NT2/D1 (cell line): ENCODE data around the gene KCNA1.

Experiments
- SUZ12 ChIP-seq: IDR thresholded peaks from 2 replicates; pipeline ENCODE4 v1.6.1; 2011; ENCODE audit not compliant: insufficient read length, insufficient read depth; ENCODE audit errors: extremely low read depth
- YY1 ChIP-seq: IDR thresholded peaks from 2 replicates; pipeline ENCODE4 v1.6.1; 2011; ENCODE audit not compliant: insufficient read length, insufficient read depth
- ZNF274 ChIP-seq: IDR thresholded peaks from 2 replicates; pipeline ENCODE4 v1.6.1; 2011; ENCODE audit warnings: mild to moderate bottlenecking, low read depth, low read length

DNA sequence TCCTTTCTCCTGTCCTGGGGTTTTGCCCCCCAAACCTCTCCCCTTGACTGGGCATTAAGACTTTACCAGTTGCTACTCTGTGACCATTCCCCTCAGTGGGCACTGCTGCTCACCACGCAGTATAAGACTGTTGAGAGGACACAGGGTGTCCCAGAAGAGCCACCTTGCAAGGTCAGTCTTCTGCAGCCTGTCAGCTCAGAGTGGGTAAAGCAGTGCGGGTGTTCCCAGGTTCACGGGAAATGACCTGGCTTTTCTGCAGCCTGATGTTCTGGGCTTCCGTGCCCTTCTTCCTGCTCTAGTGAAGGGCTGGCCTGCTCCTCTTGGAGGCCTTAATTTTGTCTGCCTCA, 34.2 kb downstream of the KCNA1 start:
- TF ChIP-seq ZNF274 (no peak), YY1 (no peak), SUZ12 (no peak)
